ENCODE results near the gene LMNTD2. TPM values are rescaled to one million over a fixed set of nuclear protein-coding genes. Genes with fewer than 3 reads are reported as not detected.
A peak's percentile ranks its signal among the peaks of the same experiment; 100 is the strongest.

Gene LMNTD2
- total and polyA plus RNA-seq, 4 experiments from 2014 or later, result 0.94 to 8.1 (median 4.2) TPM

DNA sequence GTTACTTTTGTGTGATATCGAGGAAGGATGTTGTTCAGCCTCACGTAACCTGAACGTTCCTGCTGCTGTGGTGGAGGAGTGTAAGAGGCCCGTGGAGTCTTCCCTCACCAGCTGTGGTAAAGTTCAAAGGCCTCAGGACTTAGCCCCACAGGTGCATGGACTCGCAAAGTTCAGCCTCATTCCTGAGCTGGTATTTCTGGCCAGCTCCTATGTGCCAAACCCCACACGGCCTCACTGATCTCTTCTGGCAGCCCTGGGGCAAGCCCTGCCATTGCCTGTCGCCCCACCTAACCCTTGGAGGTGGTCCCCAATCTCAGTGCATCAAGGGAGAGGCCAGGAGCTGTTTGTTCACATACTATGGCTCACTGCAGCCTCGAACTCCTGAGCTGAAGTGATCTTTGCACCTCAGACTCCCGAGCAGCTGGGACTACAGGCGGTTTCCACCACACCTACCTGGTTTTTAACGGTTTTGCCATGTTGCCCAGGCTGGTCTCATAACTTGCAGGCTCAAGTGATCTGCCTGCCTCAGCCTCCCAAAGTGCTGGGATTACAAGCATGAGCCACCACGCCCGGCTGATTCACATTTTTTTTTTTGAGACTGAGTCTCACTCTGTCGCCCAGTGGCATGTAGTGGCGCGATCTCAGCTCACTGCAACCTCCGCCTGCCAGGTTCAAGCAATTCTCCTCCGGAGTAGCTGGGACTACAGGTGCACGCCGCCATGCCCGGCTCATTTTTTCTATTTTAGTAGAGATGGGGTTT lies 17.9 kb upstream of the LMNTD2 start:
- Histone ChIP-seq H3K36me3 (ENCODE audit: insufficient read depth, low read length) (peaks cover 9% of the 10 kb centered on the region), H3K4me1 (ENCODE audit: insufficient read depth, low read length) (peaks cover 54% of the 10 kb centered on the region), H3K27me3 (ENCODE audit: insufficient read depth, low read length) (no peaks in the 10 kb centered on the region), H3K4me3 (ENCODE audit: low read length in 2 of 2) (no peak overlapping the region), H3K9me3 (ENCODE audit: control insufficient read depth in 1 of 2, low read length in 2 of 2) (no peaks in the 10 kb centered on the region), H3K27ac (ENCODE audit: low read depth, low read length) (peak overlapping the region; percentile 75)
- Mint-ChIP-seq H3K27me3 (peaks cover 0 to 11% of the 10 kb centered on the region in 2 donors), H3K36me3 (peaks cover 7 to 14% of the 10 kb centered on the region in 2 donors), H3K4me3 (peak overlapping the region; percentile 60 to 92 (median 86)), H3K9me3 (no peaks in the 10 kb centered on the region), H3K4me1 (peaks cover 35 to 62% (median 48%) of the 10 kb centered on the region in 4 donors), H3K27ac (peak overlapping the region in 5 of 7 donors; percentile 31 to 84 (median 79))
- peak in 1 of 5 donors; percentile 0 for DNase-seq
- ChIA-PET CTCF (ENCODE audit: partially characterized antibody) (interaction anchor here (1.1 to 1.3 kb wide), 2 partner anchors 23 to 148 kb away, joined by 3 to 4 read pairs; no protein-coding TSS in a partner anchor), POLR2A (ENCODE audit: partially characterized antibody) (interaction anchor here (0.8 to 2.5 kb wide), 6 partner anchors 10 to 117 kb away, joined by 3 to 15 read pairs (median 3); partner anchors contain the start of genes DEAF1 and TMEM80)
- intact Hi-C loops (cut with micrococcal nuclease), result no loop called here

DNA sequence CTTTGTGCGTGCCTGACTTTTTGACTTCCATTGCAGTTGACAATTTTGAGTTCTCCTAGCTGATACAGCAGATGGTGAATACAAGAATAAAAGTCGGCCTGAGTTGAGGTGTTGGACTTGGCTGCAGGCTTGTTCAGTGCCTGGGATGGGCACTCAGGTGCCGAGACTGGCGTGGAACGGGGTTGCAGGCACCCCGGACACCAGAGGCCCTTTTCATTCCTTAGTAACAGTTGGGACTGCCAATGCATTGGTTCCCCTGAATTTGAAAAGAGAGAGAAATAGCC lies 17.0 kb upstream of the LMNTD2 start:
- Histone ChIP-seq H3K4me3 (ENCODE audit: low read length in 2 of 2) (peak overlapping the region; percentile 76 to 85), H3K27me3 (ENCODE audit: insufficient read depth, low read length) (no peaks in the 10 kb centered on the region), H3K4me1 (ENCODE audit: insufficient read depth, low read length) (peaks cover 58% of the 10 kb centered on the region), H3K27ac (ENCODE audit: low read depth, low read length) (peak overlapping the region; percentile 75), H3K9me3 (ENCODE audit: control insufficient read depth in 1 of 2, low read length in 2 of 2) (no peaks in the 10 kb centered on the region), H3K36me3 (ENCODE audit: insufficient read depth, low read length) (peaks cover 6% of the 10 kb centered on the region)
- Mint-ChIP-seq H3K27me3 (peaks cover 0 to 11% of the 10 kb centered on the region in 2 donors), H3K4me1 (peaks cover 35 to 62% (median 48%) of the 10 kb centered on the region in 4 donors), H3K4me3 (peak overlapping the region; percentile 84 to 92 (median 86)), H3K27ac (peak overlapping the region; percentile 41 to 92 (median 84)), H3K36me3 (peaks cover 7 to 14% of the 10 kb centered on the region in 2 donors), H3K9me3 (no peaks in the 10 kb centered on the region)
- ChIA-PET CTCF (ENCODE audit: partially characterized antibody) (interaction anchor here (1.1 kb wide), 1 partner anchor 23 kb away, joined by 4 read pairs; no protein-coding TSS in a partner anchor), POLR2A (ENCODE audit: partially characterized antibody) (interaction anchor here (0.8 to 3.3 kb wide), 8 partner anchors 9 to 118 kb away, joined by 3 to 36 read pairs (median 4); partner anchors contain the start of genes DEAF1, HRAS, LRRC56 and TMEM80)
- DNase-seq, result peak in 1 of 5 donors; percentile 19
- intact Hi-C loops (cut with micrococcal nuclease), result no loop called here

DNA sequence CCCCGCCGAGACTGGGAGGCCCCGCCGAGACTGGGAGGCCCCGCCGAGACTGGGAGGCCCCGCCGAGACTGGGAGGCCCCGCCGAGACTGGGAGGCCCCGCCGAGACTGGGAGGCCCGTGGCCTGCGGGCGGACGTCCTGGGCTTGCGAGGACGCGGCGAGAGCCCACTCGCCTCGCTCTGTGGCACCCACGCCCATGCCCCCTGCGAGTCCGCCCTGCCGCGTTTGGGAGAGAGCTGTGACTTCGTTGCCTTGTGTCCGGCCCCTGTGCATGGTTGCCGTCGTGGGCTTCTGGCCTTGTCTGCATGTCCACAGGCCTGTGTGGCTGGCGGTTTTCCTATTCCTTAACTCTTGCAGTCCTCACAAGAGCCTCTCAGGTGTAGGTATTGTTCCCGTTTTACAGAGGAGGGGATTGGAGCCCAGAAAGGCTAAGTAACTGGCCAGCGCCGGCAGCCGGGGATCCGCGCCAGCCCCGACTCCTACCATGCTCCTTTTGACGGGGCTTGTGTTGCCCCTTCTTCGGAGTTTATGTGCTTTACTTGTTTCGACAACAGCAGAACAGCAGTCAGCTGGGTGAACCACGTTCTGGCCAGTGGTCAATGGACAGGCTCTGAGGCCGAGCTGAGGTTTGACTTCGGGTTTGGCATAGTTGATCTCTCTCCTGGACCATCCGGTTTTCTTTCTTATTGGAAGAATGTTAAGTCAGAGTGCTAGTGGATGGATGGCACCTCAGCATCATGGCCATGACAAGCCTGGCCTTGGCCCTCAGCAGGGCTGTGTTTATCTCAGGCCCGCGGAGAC lies 16.5 kb upstream of the LMNTD2 start:
- Histone ChIP-seq H3K9me3 (ENCODE audit: control insufficient read depth in 1 of 2, low read length in 2 of 2) (no peaks in the 10 kb centered on the region), H3K36me3 (ENCODE audit: insufficient read depth, low read length) (peaks cover 5% of the 10 kb centered on the region), H3K27ac (ENCODE audit: low read depth, low read length) (peak overlapping the region; percentile 75), H3K4me3 (ENCODE audit: low read length in 2 of 2) (peak overlapping the region; percentile 76 to 85), H3K4me1 (ENCODE audit: insufficient read depth, low read length) (peaks cover 58% of the 10 kb centered on the region), H3K27me3 (ENCODE audit: insufficient read depth, low read length) (no peaks in the 10 kb centered on the region)
- CTCF ChIA-PET (ENCODE audit: partially characterized antibody), result interaction anchor here (1.1 to 1.4 kb wide), 2 partner anchors 22 kb away, joined by 4 to 7 read pairs; no protein-coding TSS in a partner anchor
- H3K36me3 Mint-ChIP-seq, result peaks cover 7 to 13% of the 10 kb centered on the region in 2 donors
- POLR2A ChIA-PET (ENCODE audit: partially characterized antibody), result interaction anchor here (0.7 to 3.3 kb wide), 14 partner anchors 10 to 370 kb away, joined by 3 to 36 read pairs (median 8); partner anchors contain the start of genes BET1L, DEAF1, HRAS and LMNTD2
- peak overlapping the region; percentile 84 to 92 (median 86) for H3K4me3 Mint-ChIP-seq
- intact Hi-C loops (cut with micrococcal nuclease), result loop anchor here (1.0 kb wide), 3 partner anchors 11 to 70 kb away; partner anchors contain the start of genes IRF7 and RNH1
- no peaks in the 10 kb centered on the region for H3K9me3 Mint-ChIP-seq
- H3K4me1 Mint-ChIP-seq, result peaks cover 35 to 62% (median 48%) of the 10 kb centered on the region in 4 donors
- peak in 1 of 5 donors; percentile 45 for DNase-seq
- H3K27me3 Mint-ChIP-seq, result peaks cover 0 to 11% of the 10 kb centered on the region in 2 donors
- peak overlapping the region; percentile 41 to 92 (median 84) for H3K27ac Mint-ChIP-seq

DNA sequence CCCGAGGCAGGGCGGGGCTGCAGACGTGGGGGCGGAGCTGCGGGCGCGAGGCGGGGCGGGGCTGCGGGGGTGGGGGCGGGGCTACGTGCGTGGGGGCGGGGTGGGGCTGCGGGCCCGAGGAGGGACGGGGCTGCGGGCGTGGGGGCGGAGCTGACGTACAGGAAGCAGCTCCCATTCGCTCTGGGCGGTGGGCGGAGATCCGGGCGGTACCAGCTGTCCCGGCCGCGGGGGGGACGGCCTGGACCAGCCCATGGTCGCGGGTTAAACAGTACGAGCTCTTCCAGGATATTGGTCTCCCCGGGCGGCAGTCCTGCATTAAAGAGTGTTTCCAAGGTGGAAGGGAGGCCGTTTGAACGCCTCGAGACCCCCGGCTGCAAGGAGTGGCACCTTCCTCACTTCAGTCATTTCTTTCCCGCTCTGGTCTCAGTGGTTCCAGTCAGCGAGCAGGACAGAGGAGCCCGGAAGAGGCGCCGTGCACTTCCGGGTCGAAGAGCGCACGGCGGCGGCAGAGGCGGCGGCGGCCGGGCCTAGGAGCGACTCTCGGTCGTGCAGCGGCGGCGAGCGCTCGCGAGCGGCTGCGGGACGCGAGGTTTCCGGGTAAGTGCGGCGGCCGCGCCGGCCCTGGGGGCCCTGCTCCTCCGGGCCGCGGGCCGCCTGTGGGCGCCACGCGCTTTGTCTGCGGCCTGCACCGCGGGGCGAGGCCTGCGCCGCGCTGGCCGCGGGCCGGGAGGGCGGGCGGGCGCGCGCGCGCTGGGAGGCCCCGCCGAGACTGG lies 15.6 kb upstream of the LMNTD2 start, which contains the start of gene PHRF1:
PHRF1 (plus strand) TSS at position 475 of the 773 bp plus-strand sequence. CDS start 5,043 bp downstream, outside the sequence.
- peaks cover 58% of the 10 kb centered on the region for H3K4me1 ChIP-seq (ENCODE audit: insufficient read depth, low read length)
- Mint-ChIP-seq H3K9me3 (no peaks in the 10 kb centered on the region), H3K4me1 (peaks cover 31 to 56% (median 45%) of the 10 kb centered on the region in 4 donors), H3K4me3 (peak within 1 kb of the TSS; percentile 94 to 98 (median 98)), H3K27ac (peak within 1 kb of the TSS; percentile 93 to 99 (median 99)), H3K27me3 (peaks cover 0 to 11% of the 10 kb centered on the region in 2 donors), H3K36me3 (peaks cover 2 to 7% of the 10 kb centered on the region in 2 donors)
- H3K9me3 ChIP-seq (ENCODE audit: control insufficient read depth in 1 of 2, low read length in 2 of 2), result no peaks in the 10 kb centered on the region
- intact Hi-C loops (cut with micrococcal nuclease), result loop anchor here (1.0 kb wide), 7 partner anchors 12 to 147 kb away; partner anchors contain the start of genes DEAF1, IRF7, LMNTD2 and LRRC56
- H3K27ac ChIP-seq (ENCODE audit: low read depth, low read length), result peak within 1 kb of the TSS; percentile 77
- H3K27me3 ChIP-seq (ENCODE audit: insufficient read depth, low read length), result no peaks in the 10 kb centered on the region
- ChIA-PET POLR2A (ENCODE audit: partially characterized antibody) (interaction anchor here (0.6 to 3.3 kb wide), 25 partner anchors 9 to 369 kb away, joined by 3 to 56 read pairs (median 7); partner anchors contain the start of genes BET1L, DEAF1, HRAS and IRF7), CTCF (ENCODE audit: partially characterized antibody) (interaction anchor here (0.7 to 1.9 kb wide), 6 partner anchors 12 to 150 kb away, joined by 3 to 9 read pairs (median 4); no protein-coding TSS in a partner anchor)
- DNase-seq, result peak; percentile 95 to 98 (median 97)
- H3K4me3 ChIP-seq (ENCODE audit: low read length in 2 of 2), result peak within 1 kb of the TSS; percentile 85 to 93
- no peaks in the 10 kb centered on the region for H3K36me3 ChIP-seq (ENCODE audit: insufficient read depth, low read length)

DNA sequence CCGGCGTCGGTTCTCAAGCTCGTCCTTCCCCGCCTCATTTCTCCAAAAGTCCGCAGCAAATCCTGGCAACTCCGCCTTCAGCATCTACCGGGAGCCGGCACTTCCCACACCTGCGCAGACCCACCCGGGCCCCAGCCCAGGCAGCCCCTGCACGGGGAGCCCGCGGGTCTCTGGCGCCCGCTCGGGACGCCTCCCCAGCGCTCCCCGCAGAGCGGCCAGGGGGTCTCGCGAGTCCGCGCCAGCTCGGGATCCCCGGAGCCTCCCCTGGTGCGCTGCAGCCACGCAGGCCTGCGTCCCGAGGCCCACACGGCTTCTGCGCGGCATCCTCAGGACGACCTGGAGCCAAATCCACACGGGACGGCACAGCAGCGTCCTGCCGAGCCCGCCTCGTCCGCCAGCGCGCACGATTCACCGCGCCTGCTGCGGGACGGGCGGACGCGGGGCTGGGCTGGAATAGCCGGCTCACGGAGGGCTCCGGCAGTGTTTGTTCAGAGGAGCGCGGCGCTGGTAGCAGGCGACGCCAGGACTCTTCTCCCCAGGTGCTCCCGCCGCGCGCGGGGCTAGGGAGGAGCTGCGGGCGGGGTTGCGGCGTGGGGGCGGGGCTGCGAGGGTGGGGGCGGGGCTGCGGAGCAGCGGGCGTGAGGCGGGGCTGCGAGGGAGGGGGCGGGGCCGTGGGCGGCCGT lies 14.9 kb upstream of the LMNTD2 start:
- H3K27me3 Mint-ChIP-seq, result peaks cover 0 to 11% of the 10 kb centered on the region in 2 donors
- H3K4me1 Mint-ChIP-seq, result peaks cover 29 to 52% (median 41%) of the 10 kb centered on the region in 4 donors
- H3K27ac Mint-ChIP-seq, result peak overlapping the region; percentile 59 to 93 (median 88)
- CTCF ChIA-PET (ENCODE audit: partially characterized antibody), result interaction anchor here (0.7 to 1.9 kb wide), 6 partner anchors 13 to 151 kb away, joined by 3 to 9 read pairs (median 4); no protein-coding TSS in a partner anchor
- POLR2A ChIA-PET (ENCODE audit: partially characterized antibody), result interaction anchor here (0.6 to 3.3 kb wide), 25 partner anchors 10 to 368 kb away, joined by 3 to 56 read pairs (median 7); partner anchors contain the start of genes BET1L, DEAF1, HRAS and IRF7
- peak overlapping the region; percentile 23 to 70 for H3K4me3 ChIP-seq (ENCODE audit: low read length in 2 of 2)
- peak overlapping the region; percentile 31 for H3K27ac ChIP-seq (ENCODE audit: low read depth, low read length)
- H3K9me3 Mint-ChIP-seq, result no peaks in the 10 kb centered on the region
- H3K27me3 ChIP-seq (ENCODE audit: insufficient read depth, low read length), result no peaks in the 10 kb centered on the region
- DNase-seq, result peak in 1 of 5 donors; percentile 38
- peak overlapping the region; percentile 82 to 91 (median 88) for H3K4me3 Mint-ChIP-seq
- H3K4me1 ChIP-seq (ENCODE audit: insufficient read depth, low read length), result peaks cover 58% of the 10 kb centered on the region
- H3K36me3 ChIP-seq (ENCODE audit: insufficient read depth, low read length), result no peaks in the 10 kb centered on the region
- H3K36me3 Mint-ChIP-seq, result peaks cover 0 to 5% of the 10 kb centered on the region in 2 donors
- intact Hi-C loops (cut with micrococcal nuclease), result loop anchor here (1.0 kb wide), 4 partner anchors 15 to 148 kb away; partner anchors contain the start of genes DEAF1, LMNTD2, LRRC56 and RASSF7
- H3K9me3 ChIP-seq (ENCODE audit: control insufficient read depth in 1 of 2, low read length in 2 of 2), result no peaks in the 10 kb centered on the region
